GM23338 (cell line): ENCODE measurements around the gene IMPG2. TPM values are rescaled to one million over a fixed set of nuclear protein-coding genes. Genes with fewer than 3 reads are reported as not detected.

Source experiments
- ATAC-seq: fragments of 200-7000 bp; cut with Tn5 transposase; 3 replicates; pipeline ENCODE4 v1.9.1; 2020
- DNase-seq: peaks from one replicate; pipeline ENCODE4 v3.0.0-alpha.2; 2015; ENCODE audit warnings: low spot score
- H2AFZ ChIP-seq: fragments of 200-600 bp; sonication (generic); 2 replicates; pipeline ENCODE4 v1.8.0; 2016; ENCODE audit warnings: antibody characterized with exemption, mild to moderate bottlenecking, moderate library complexity
- H3F3A ChIP-seq: fragments of 200-600 bp; sonication (generic); replicated peaks from 2 replicates; pipeline ENCODE4 v1.8.0; 2017; ENCODE audit warnings: antibody characterized with exemption, mixed run types, low read depth
- H3K27ac ChIP-seq: fragments of 200-600 bp; sonication (generic); 2 replicates; pipeline ENCODE4 v1.6.1; 2016; ENCODE audit warnings: low read depth
- H3K27me3 ChIP-seq: fragments of 200-600 bp; sonication (generic); 2 replicates; pipeline ENCODE4 v1.8.0; 2016; ENCODE audit warnings: mild to moderate bottlenecking, mixed run types, moderate library complexity; ENCODE audit not compliant: insufficient read depth
- H3K36me3 ChIP-seq: fragments of 200-600 bp; sonication (generic); 2 replicates; pipeline ENCODE4 v1.8.0; 2016; ENCODE audit warnings: mild to moderate bottlenecking; ENCODE audit not compliant: insufficient read depth
- H3K4me1 ChIP-seq: fragments of 200-600 bp; sonication (generic); 2 replicates; pipeline ENCODE4 v1.8.0; 2016; ENCODE audit warnings: mild to moderate bottlenecking, moderate library complexity; ENCODE audit not compliant: insufficient read depth
- H3K4me2 ChIP-seq: fragments of 200-600 bp; sonication (generic); 2 replicates; pipeline ENCODE4 v1.7.1; 2017; ENCODE audit warnings: mixed run types
- H3K4me3 ChIP-seq: fragments of 200-600 bp; sonication (generic); 2 replicates; pipeline ENCODE4 v1.6.1; 2016; ENCODE audit warnings: mixed run types
- H3K79me2 ChIP-seq: fragments of 200-600 bp; sonication (generic); replicated peaks from 2 replicates; pipeline ENCODE4 v1.8.0; 2017; ENCODE audit warnings: mild to moderate bottlenecking; ENCODE audit not compliant: insufficient read depth
- H3K9me2 ChIP-seq: fragments of 200-600 bp; sonication (generic); 2 replicates; pipeline ENCODE4 v1.8.0; 2017; ENCODE audit not compliant: insufficient read depth
- H4K20me1 ChIP-seq: fragments of 200-600 bp; sonication (generic); replicated peaks from 2 replicates; pipeline ENCODE4 v1.8.0; 2017; ENCODE audit warnings: mild to moderate bottlenecking; ENCODE audit not compliant: insufficient read depth
- H3K27ac Mint-ChIP-seq: 2 replicates; pipeline ENCODE4 v1.8.0; 2020; ENCODE audit warnings: inconsistent platforms, mild to moderate bottlenecking, moderate library complexity, mixed read lengths
- H3K27me3 Mint-ChIP-seq: 3 replicates; pipeline ENCODE4 v1.8.0; 2022; ENCODE audit warnings: low read depth, mild to moderate bottlenecking, moderate library complexity, mixed read lengths, inconsistent platforms; ENCODE audit not compliant: insufficient read depth, poor library complexity
- H3K36me3 Mint-ChIP-seq: 3 replicates; pipeline ENCODE4 v1.8.0; 2021; ENCODE audit warnings: low read depth, mild to moderate bottlenecking, inconsistent platforms, moderate library complexity, mixed read lengths
- H3K4me1 Mint-ChIP-seq: 3 replicates; pipeline ENCODE4 v1.8.0; 2020; ENCODE audit warnings: mild to moderate bottlenecking, inconsistent platforms, mixed read lengths
- H3K4me3 Mint-ChIP-seq: 3 replicates; pipeline ENCODE4 v1.8.0; 2021; ENCODE audit warnings: moderate library complexity, mild to moderate bottlenecking, inconsistent platforms, mixed read lengths
- H3K9me3 Mint-ChIP-seq: 3 replicates; pipeline ENCODE4 v1.8.0; 2020; ENCODE audit warnings: moderate library complexity, mild to moderate bottlenecking, inconsistent platforms, mixed read lengths
- JUNB ChIP-seq: IDR thresholded peaks from one replicate; pipeline ENCODE4 v1.6.1; 2016; ENCODE audit warnings: antibody characterized with exemption; ENCODE audit not compliant: unreplicated experiment
- NANOG ChIP-seq: IDR thresholded peaks from 2 replicates; pipeline ENCODE4 v1.6.1; 2016; ENCODE audit warnings: antibody characterized with exemption, borderline replicate concordance
- POLR2AphosphoS5 ChIP-seq: IDR thresholded peaks from 2 replicates; pipeline ENCODE4 v1.6.1; 2016; ENCODE audit warnings: antibody characterized with exemption, low read depth
- STAT1 ChIP-seq: IDR thresholded peaks from one replicate; pipeline ENCODE4 v1.6.1; 2016; ENCODE audit warnings: antibody characterized with exemption; ENCODE audit not compliant: unreplicated experiment
- ZNF114 ChIP-seq: fragments of 250-450 bp; sonication (Bioruptor Pico); IDR thresholded peaks from 2 replicates; pipeline ENCODE4 v1.5.0; 2020; ENCODE audit warnings: mild to moderate bottlenecking, moderate library complexity
- ZNF462 ChIP-seq: fragments of 250-450 bp; sonication (Bioruptor Pico); IDR thresholded peaks from 2 replicates; pipeline ENCODE4 v1.5.0; 2020; ENCODE audit warnings: mild to moderate bottlenecking, moderate library complexity
- polyA plus RNA-seq: library from polyadenylated mRNA; unstranded; fragments of >200 nt; fragmentation: Nextera tagmentation; extraction: Ambion mirVana; gene quantifications from 2 replicates; pipeline ENCODE4 v1.2.1, GENCODE V29; 2016
- total RNA-seq: library from RNA; depleted of rRNA; stranded (reverse); fragments of >200 nt; shearing (Covaris generic); gene quantifications from 2 replicates; pipeline ENCODE4 v1.2.3, GENCODE V29; 2014
- TF ChIP-seq, protein P1 (sequence below): IDR thresholded peaks from one replicate; pipeline ENCODE4 v1.6.1; 2018; ENCODE audit warnings: antibody characterized with exemption; ENCODE audit not compliant: unreplicated experiment

Gene IMPG2
- total and polyA plus RNA-seq, 2 experiments from 2014 or later: not detected

- TF ChIP-seq ZNF462 (CRISPR knock-in tag) (no peak), ZNF114 (CRISPR knock-in tag) (no peak), NANOG (no peak), JUNB (no peak), STAT1 (no peak), POLR2AphosphoS5 (no peak)
- TF ChIP-seq, protein P1, sequence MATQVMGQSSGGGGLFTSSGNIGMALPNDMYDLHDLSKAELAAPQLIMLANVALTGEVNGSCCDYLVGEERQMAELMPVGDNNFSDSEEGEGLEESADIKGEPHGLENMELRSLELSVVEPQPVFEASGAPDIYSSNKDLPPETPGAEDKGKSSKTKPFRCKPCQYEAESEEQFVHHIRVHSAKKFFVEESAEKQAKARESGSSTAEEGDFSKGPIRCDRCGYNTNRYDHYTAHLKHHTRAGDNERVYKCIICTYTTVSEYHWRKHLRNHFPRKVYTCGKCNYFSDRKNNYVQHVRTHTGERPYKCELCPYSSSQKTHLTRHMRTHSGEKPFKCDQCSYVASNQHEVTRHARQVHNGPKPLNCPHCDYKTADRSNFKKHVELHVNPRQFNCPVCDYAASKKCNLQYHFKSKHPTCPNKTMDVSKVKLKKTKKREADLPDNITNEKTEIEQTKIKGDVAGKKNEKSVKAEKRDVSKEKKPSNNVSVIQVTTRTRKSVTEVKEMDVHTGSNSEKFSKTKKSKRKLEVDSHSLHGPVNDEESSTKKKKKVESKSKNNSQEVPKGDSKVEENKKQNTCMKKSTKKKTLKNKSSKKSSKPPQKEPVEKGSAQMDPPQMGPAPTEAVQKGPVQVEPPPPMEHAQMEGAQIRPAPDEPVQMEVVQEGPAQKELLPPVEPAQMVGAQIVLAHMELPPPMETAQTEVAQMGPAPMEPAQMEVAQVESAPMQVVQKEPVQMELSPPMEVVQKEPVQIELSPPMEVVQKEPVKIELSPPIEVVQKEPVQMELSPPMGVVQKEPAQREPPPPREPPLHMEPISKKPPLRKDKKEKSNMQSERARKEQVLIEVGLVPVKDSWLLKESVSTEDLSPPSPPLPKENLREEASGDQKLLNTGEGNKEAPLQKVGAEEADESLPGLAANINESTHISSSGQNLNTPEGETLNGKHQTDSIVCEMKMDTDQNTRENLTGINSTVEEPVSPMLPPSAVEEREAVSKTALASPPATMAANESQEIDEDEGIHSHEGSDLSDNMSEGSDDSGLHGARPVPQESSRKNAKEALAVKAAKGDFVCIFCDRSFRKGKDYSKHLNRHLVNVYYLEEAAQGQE: no peak
These were observed 130.6 kb downstream of the IMPG2 start (continued) for GRCh38 chr3:101189796-101190195.

DNA sequence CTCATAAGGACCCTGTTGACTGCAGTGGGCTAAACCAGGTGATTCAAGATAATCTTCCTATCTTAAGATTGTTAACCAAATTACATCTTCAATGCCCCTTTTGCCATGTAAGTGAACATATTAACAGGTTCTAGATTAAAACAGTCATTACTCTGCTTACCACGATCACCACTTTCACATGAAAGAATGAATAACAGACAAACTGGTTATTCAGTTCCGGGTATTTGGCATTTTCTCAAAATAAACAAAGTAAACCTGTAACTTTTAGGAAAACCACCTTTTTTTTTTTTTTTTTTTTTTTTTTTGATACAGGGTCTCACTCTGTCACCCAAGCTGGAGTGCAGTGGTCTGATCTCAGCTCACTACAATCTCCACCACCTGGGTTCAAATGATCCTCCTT is 131.2 kb downstream of the IMPG2 start:
- Histone ChIP-seq H3K4me3 (no peak overlapping the region), H3F3A (no peaks in the 10 kb centered on the region), H3K9me2 (no peaks in the 10 kb centered on the region; the same call in none of the 2 replicates), H3K4me1 (no peaks in the 10 kb centered on the region), H4K20me1 (no peaks in the 10 kb centered on the region), H3K27me3 (no peaks in the 10 kb centered on the region), H3K27ac (no peak overlapping the region), H3K4me2 (no peak overlapping the region), H3K36me3 (no peaks in the 10 kb centered on the region), H2AFZ (no peak overlapping the region), H3K79me2 (no peaks in the 10 kb centered on the region)
- no peak for DNase-seq
- H3K27ac Mint-ChIP-seq: no peak overlapping the region
- ATAC-seq: no peak
- H3K4me1 Mint-ChIP-seq: no peaks in the 10 kb centered on the region
- H3K36me3 Mint-ChIP-seq: no peaks in the 10 kb centered on the region
- H3K27me3 Mint-ChIP-seq: no peaks in the 10 kb centered on the region
- H3K9me3 Mint-ChIP-seq: no peaks in the 10 kb centered on the region; the same call in 2 of the 3 replicates
- no peak overlapping the region for H3K4me3 Mint-ChIP-seq
- no peak for TF ChIP-seq ZNF462 (CRISPR knock-in tag)
- TF ChIP-seq STAT1: no peak
- no peak for TF ChIP-seq ZNF114 (CRISPR knock-in tag)
